ENCODE measurements around the gene NPEPPS.

DNA sequence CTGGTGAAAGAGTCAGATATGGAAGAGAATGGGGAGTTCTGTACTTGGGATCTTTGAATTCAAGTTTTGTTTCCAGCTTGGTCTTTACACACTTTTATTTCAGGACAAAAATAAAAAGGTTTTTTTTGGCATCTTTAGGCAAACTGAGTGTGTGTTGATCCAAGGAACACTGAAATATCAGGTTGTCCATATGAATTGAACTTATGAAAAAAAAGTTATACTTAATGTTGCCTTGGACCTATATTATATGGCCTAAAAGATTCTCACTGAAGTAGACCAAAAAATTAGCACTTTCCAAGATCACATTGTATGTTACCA is 133.7 kb downstream of the NPEPPS start:
- no peak for TF ChIP-seq POLR2AphosphoS5 (IDR thresholded peaks at IDR 0.05; ENCODE audit: low read depth, low read length)
- TF ChIP-seq, protein P1, sequence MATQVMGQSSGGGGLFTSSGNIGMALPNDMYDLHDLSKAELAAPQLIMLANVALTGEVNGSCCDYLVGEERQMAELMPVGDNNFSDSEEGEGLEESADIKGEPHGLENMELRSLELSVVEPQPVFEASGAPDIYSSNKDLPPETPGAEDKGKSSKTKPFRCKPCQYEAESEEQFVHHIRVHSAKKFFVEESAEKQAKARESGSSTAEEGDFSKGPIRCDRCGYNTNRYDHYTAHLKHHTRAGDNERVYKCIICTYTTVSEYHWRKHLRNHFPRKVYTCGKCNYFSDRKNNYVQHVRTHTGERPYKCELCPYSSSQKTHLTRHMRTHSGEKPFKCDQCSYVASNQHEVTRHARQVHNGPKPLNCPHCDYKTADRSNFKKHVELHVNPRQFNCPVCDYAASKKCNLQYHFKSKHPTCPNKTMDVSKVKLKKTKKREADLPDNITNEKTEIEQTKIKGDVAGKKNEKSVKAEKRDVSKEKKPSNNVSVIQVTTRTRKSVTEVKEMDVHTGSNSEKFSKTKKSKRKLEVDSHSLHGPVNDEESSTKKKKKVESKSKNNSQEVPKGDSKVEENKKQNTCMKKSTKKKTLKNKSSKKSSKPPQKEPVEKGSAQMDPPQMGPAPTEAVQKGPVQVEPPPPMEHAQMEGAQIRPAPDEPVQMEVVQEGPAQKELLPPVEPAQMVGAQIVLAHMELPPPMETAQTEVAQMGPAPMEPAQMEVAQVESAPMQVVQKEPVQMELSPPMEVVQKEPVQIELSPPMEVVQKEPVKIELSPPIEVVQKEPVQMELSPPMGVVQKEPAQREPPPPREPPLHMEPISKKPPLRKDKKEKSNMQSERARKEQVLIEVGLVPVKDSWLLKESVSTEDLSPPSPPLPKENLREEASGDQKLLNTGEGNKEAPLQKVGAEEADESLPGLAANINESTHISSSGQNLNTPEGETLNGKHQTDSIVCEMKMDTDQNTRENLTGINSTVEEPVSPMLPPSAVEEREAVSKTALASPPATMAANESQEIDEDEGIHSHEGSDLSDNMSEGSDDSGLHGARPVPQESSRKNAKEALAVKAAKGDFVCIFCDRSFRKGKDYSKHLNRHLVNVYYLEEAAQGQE (IDR thresholded peaks at IDR 0.05; ENCODE audit: insufficient read depth in 1 of 2, low read depth in 2 of 2, low read length in 1 of 2) = no peak
- TF ChIP-seq, protein P2, sequence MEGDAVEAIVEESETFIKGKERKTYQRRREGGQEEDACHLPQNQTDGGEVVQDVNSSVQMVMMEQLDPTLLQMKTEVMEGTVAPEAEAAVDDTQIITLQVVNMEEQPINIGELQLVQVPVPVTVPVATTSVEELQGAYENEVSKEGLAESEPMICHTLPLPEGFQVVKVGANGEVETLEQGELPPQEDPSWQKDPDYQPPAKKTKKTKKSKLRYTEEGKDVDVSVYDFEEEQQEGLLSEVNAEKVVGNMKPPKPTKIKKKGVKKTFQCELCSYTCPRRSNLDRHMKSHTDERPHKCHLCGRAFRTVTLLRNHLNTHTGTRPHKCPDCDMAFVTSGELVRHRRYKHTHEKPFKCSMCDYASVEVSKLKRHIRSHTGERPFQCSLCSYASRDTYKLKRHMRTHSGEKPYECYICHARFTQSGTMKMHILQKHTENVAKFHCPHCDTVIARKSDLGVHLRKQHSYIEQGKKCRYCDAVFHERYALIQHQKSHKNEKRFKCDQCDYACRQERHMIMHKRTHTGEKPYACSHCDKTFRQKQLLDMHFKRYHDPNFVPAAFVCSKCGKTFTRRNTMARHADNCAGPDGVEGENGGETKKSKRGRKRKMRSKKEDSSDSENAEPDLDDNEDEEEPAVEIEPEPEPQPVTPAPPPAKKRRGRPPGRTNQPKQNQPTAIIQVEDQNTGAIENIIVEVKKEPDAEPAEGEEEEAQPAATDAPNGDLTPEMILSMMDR (IDR thresholded peaks at IDR 0.05) = peak; percentile 70

Data from Panc1 (cell line).